ENCODE data around the gene HSPA1L.

Gene HSPA1L

GRCh38 chr6:31763619-31763940 is 51.5 kb downstream of the HSPA1L start:
- DNase-seq = no peak

GRCh38 chr6:31762878-31763618 is 52.0 kb downstream of the HSPA1L start:
- DNase-seq = no peak

GRCh38 chr6:31762356-31762755 is 52.7 kb downstream of the HSPA1L start, which contains the start of gene SAPCD1:
TSS of gene SAPCD1 (plus strand) at chr6:31762656. CDS start at chr6:31763055, 399 bp downstream.
- no peak for DNase-seq

- DNase-seq = no peak
Observed at GRCh38 chr6:31761343-31761742, 53.7 kb downstream of the HSPA1L start.

GRCh38 chr6:31760790-31761189 is 54.3 kb downstream of the HSPA1L start:
- no peak for DNase-seq

Measured in T-helper 1 cell (primary cell).